RWPE2 (cell line): ENCODE results near the gene YAP1.

Experiments
- ATAC-seq: fragments of 200-7000 bp; cut with Tn5 transposase; 3 replicates; pipeline ENCODE4 v1.9.1; 2021; ENCODE audit warnings: low read depth
- DNase-seq: peaks from one replicate; pipeline ENCODE4 v3.0.0-alpha.2; 2020; ENCODE audit warnings: low spot score
- H3K27ac ChIP-seq: fragments of 450-650 bp; 2 replicates; pipeline ENCODE4 v1.5.1; 2017; ENCODE audit warnings: mild to moderate bottlenecking; ENCODE audit not compliant: poor library complexity, severe bottlenecking
- H3K27me3 ChIP-seq: fragments of 250-450 bp; sonication (Bioruptor Pico); 2 replicates; pipeline ENCODE4 v1.5.1; 2021; ENCODE audit warnings: mild to moderate bottlenecking, moderate library complexity; ENCODE audit not compliant: insufficient read depth, poor library complexity, severe bottlenecking
- H3K36me3 ChIP-seq: fragments of 250-450 bp; sonication (Bioruptor Pico); 2 replicates; pipeline ENCODE4 v1.5.1; 2020; ENCODE audit warnings: low read depth, mild to moderate bottlenecking, moderate library complexity
- H3K4me1 ChIP-seq: fragments of 250-450 bp; sonication (Bioruptor Pico); 2 replicates; pipeline ENCODE4 v1.5.1; 2021; ENCODE audit warnings: mild to moderate bottlenecking, moderate library complexity; ENCODE audit not compliant: insufficient read depth, poor library complexity, severe bottlenecking
- H3K4me3 ChIP-seq: fragments of 250-450 bp; sonication (Bioruptor Pico); 2 replicates; pipeline ENCODE4 v1.5.1; 2021; ENCODE audit warnings: mild to moderate bottlenecking, moderate library complexity; ENCODE audit not compliant: severe bottlenecking
- H3K9me3 ChIP-seq: fragments of 250-450 bp; sonication (Bioruptor Pico); 2 replicates; pipeline ENCODE4 v1.5.1; 2021; ENCODE audit warnings: mild to moderate bottlenecking, moderate library complexity; ENCODE audit not compliant: severe bottlenecking
- TF ChIP-seq, protein P1 (sequence below): fragments of 450-650 bp; IDR thresholded peaks from one replicate; pipeline ENCODE4 v1.5.1; 2017; ENCODE audit warnings: mild to moderate bottlenecking, moderate library complexity; ENCODE audit not compliant: poor library complexity, severe bottlenecking

The YAP1 gene

DNA sequence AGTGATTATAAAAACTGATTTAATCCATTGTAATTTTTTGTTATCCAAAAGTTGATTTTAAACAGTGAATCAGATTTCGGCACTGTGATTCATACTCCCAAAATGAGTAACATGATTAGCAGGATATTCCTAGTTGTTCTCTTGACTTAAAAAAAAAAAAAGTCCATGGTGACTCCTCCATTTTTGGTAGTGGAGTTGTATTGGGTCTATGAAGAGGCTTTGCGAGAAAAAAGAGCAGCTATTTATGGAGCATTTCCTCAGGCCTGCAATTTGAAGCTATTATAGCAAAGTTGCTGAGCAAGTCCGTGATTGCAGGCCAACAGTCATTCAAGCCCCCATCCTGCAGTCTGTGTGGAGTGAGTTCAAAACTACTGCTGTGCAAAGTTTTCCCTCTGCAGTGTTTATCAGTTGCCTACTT, 28.8 kb downstream of the YAP1 start:
- peak overlapping the region; percentile 96 for H3K27ac ChIP-seq
- H3K9me3 ChIP-seq = no peaks in the 10 kb centered on the region
- peaks cover 36% of the 10 kb centered on the region for H3K36me3 ChIP-seq
- DNase-seq (no peak), ATAC-seq (peak; percentile 83)
- H3K4me1 ChIP-seq = peaks cover 54% of the 10 kb centered on the region
- no peaks in the 10 kb centered on the region for H3K27me3 ChIP-seq
- H3K4me3 ChIP-seq = no peak overlapping the region
- TF ChIP-seq, protein P1, sequence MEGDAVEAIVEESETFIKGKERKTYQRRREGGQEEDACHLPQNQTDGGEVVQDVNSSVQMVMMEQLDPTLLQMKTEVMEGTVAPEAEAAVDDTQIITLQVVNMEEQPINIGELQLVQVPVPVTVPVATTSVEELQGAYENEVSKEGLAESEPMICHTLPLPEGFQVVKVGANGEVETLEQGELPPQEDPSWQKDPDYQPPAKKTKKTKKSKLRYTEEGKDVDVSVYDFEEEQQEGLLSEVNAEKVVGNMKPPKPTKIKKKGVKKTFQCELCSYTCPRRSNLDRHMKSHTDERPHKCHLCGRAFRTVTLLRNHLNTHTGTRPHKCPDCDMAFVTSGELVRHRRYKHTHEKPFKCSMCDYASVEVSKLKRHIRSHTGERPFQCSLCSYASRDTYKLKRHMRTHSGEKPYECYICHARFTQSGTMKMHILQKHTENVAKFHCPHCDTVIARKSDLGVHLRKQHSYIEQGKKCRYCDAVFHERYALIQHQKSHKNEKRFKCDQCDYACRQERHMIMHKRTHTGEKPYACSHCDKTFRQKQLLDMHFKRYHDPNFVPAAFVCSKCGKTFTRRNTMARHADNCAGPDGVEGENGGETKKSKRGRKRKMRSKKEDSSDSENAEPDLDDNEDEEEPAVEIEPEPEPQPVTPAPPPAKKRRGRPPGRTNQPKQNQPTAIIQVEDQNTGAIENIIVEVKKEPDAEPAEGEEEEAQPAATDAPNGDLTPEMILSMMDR = no peak

DNA sequence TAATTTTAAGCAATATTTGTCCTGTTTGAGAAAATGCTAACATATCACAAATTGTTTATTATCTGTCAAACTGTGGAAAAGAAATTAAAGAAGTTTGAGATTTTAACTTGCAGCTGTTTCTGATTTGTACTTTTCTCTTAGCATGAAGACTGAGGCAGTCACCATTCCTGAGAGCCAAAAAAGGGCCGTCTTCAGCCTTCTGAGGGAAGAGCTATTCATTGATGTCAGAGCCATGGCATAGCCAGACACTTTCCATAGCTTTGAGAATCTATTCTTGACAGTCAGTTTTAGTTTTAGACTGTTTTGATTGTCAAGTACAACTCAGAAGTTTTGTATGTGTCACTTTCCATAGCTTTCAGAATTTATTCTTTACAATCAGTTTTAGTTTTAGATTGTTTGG, 32.1 kb downstream of the YAP1 start:
- H3K36me3 ChIP-seq = peaks cover 28% of the 10 kb centered on the region
- TF ChIP-seq, protein P1 = no peak
- no peaks in the 10 kb centered on the region for H3K27me3 ChIP-seq
- ATAC-seq = no peak
- H3K27ac ChIP-seq = no peak overlapping the region
- H3K9me3 ChIP-seq = no peaks in the 10 kb centered on the region
- H3K4me1 ChIP-seq = peaks cover 63% of the 10 kb centered on the region
- no peak for DNase-seq
- H3K4me3 ChIP-seq = no peak overlapping the region

DNA sequence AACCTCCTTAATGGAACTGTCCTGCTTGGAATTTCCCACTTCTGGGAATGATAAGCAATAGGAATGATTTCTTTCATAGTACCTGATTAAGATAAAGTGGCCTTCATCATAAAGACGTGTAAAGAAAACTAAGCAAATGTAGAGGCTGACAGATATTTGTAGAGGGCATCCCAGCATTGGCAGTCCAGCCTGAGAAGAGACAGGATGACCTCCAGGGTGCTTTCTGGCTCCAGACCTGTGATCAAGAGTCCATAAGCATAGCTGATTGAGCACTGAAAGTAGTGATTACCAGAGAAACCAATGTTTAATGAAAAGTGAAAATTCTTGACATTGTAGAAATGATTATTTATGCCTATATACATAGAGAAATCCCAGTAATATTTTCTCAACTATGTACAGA, 33.6 kb downstream of the YAP1 start:
- Histone ChIP-seq H3K36me3 (peaks cover 40% of the 10 kb centered on the region), H3K27me3 (no peaks in the 10 kb centered on the region), H3K27ac (peak overlapping the region; percentile 33), H3K4me1 (peaks cover 52% of the 10 kb centered on the region), H3K9me3 (no peaks in the 10 kb centered on the region), H3K4me3 (no peak overlapping the region)
- TF ChIP-seq, protein P1 = no peak
- no peak for ATAC-seq
- no peak for DNase-seq

DNA sequence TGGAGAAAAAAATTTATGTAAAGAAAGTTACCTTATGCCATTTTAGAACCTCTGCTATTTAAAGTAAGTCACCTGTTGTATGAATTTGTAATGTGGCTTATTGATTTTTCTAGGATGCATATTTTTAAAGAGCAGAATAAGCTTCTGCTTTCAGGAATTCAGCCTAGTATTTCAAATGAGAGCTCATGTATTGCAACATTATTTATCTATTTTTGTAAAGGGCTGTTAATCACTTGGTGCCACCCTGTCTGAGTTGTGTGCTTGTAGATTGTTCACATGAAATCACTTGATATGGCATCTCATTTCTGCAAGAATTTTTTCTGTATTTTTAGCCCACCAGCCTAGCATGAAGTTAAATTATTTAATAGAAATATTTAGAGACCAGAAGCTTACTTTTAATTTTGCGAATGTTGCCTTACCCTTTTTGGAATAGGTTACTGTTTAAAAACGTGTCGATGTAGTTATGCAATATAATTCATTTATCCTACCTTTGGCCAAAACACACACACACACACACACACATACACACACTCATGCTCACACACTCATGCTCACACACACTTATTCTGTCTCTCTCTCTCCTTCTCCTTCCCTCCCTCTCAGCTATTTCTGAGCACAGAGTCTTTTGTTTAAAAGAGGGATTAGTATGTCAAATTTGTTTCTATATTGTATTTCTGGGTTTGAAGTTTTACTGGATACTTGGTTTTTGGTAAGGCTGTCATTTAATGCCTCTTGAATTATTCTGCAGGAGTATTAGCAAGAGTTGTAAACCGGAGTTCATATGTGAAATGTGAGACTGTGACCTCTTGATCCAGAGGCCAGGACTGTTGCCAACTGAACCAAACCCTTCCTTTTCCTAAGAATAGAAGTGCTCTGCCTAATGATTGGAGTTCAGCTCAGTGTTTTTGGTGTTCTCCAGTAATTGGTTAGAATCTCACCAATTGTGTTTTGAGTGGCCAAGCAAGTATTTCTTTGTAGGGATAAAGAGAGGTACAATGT, 34.4 kb downstream of the YAP1 start:
- Histone ChIP-seq H3K27me3 (no peaks in the 10 kb centered on the region), H3K4me3 (no peak overlapping the region), H3K36me3 (peaks cover 45% of the 10 kb centered on the region), H3K9me3 (no peaks in the 10 kb centered on the region), H3K4me1 (peaks cover 45% of the 10 kb centered on the region), H3K27ac (peak overlapping the region; percentile 33)
- DNase-seq (no peak), ATAC-seq (peak; percentile 66)
- TF ChIP-seq, protein P1 = no peak

DNA sequence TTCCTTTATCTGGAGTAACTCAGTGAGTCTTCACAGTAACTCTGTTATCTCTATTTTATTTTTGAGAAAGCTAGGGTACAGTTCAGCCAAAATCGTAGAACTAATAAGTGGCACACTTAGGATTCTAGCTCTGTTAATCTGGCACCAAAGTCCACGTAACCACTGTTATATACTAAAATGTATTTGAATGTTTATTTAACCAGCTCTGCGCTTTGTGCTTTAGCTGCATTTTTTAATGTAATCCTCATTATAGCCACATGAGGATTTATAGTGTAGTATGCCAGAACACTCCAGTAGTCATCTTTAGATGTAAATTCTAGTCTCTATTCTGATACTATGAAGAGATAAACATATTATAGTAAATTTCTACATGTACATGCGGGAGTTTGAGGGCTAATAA, 36.8 kb downstream of the YAP1 start:
- H3K4me3 ChIP-seq = no peak overlapping the region
- no peaks in the 10 kb centered on the region for H3K27me3 ChIP-seq
- H3K36me3 ChIP-seq = peaks cover 39% of the 10 kb centered on the region
- TF ChIP-seq, protein P1 = no peak
- no peak for DNase-seq
- no peak for ATAC-seq
- H3K27ac ChIP-seq = no peak overlapping the region
- H3K4me1 ChIP-seq = peaks cover 28% of the 10 kb centered on the region
- no peaks in the 10 kb centered on the region for H3K9me3 ChIP-seq
